GM12878 (cell line): ENCODE measurements around the gene CCT6A. TPM values are rescaled to one million over a fixed set of nuclear protein-coding genes. Genes with fewer than 3 reads are reported as not detected.
"Not testable (repeated sequence)": the region's sequence is repeated elsewhere in the genome, so short reads cannot be mapped to it uniquely, and the experiment has no call there.

Experiments used
- ATAC-seq: fragments of 200-7000 bp; cut with Tn5 transposase; 3 replicates; pipeline ENCODE4 v1.9.1; 2020; ENCODE audit warnings: mild to moderate bottlenecking, moderate library complexity
- BruUV-seq: library from RNA; stranded (reverse); fragments of 400-500 nt; replicated peaks from 2 replicates; lab custom pipeline; 2021; lab: Mats Ljungman, UMichigan
- CTCF ChIA-PET: fragments of 300-600 bp; sonication (Branson Sonifier 250); formaldehyde crosslinking; extraction: SDS; loops from one replicate; lab custom pipeline; 2021; ENCODE audit warnings: inconsistent platforms; lab: Yijun Ruan, JAX
- POLR2A ChIA-PET: fragments of 350-600 bp; formaldehyde crosslinking; extraction: SDS; loops from one replicate; lab custom pipeline; 2021; ENCODE audit warnings: inconsistent platforms; lab: Charles Lee
- RAD21 ChIA-PET: fragments of 300-600 bp; sonication (Branson Sonifier 250); formaldehyde crosslinking; loops from one replicate; lab custom pipeline; 2023; ENCODE audit warnings: antibody characterized with exemption; ENCODE audit not compliant: unreplicated experiment; lab: Charles Lee
- SMC1A ChIA-PET: fragments of 300-600 bp; sonication (Branson Sonifier 250); formaldehyde crosslinking; loops from one replicate; lab custom pipeline; 2023; ENCODE audit not compliant: unreplicated experiment, uncharacterized antibody; lab: Charles Lee
- DNase-seq: peaks from one replicate; pipeline ENCODE4 v3.0.0-alpha.2; 2011; ENCODE audit warnings: low read depth, low spot score
- FAIRE-seq: peaks from 3 replicates; lab custom pipeline; 2011; peaks lifted over from hg19 to GRCh38; lab: Jason Lieb, UNC
- H2AFZ ChIP-seq: 2 replicates; pipeline ENCODE4 v1.6.0; 2011; ENCODE audit warnings: low read depth, low read length, control low read depth; ENCODE audit not compliant: control insufficient read depth
- H3K27ac ChIP-seq: 2 replicates; pipeline ENCODE4 v1.5.1; 2011; ENCODE audit warnings: control low read depth; ENCODE audit not compliant: control insufficient read depth, insufficient read depth
- H3K27me3 ChIP-seq, 2 experiments: replicated peaks in 1 of 2; 2 replicates each; pipeline versions ENCODE4 v1.6.0 to v1.6.1; 2011; ENCODE audit warnings: low read length in 1 of 2; ENCODE audit not compliant: control insufficient read depth in 2 of 2, insufficient read depth in 2 of 2
- H3K36me3 ChIP-seq, 2 experiments: 2 replicates each; pipeline ENCODE4 v1.5.1; 2011; ENCODE audit warnings: low read length in 1 of 2; ENCODE audit not compliant: control insufficient read depth in 2 of 2, insufficient read depth in 2 of 2
- H3K4me1 ChIP-seq: 2 replicates; pipeline ENCODE4 v1.6.1; 2011; ENCODE audit warnings: mild to moderate bottlenecking, low read length, moderate library complexity, mixed read lengths; ENCODE audit not compliant: control insufficient read depth, insufficient read depth
- H3K4me2 ChIP-seq: 2 replicates; pipeline ENCODE4 v1.6.0; 2011; ENCODE audit warnings: control low read depth; ENCODE audit not compliant: control insufficient read depth, insufficient read depth
- H3K4me3 ChIP-seq: fragments of 200-600 bp; sonication (generic); 2 replicates; pipeline ENCODE4 v1.5.1; 2016
- H3K79me2 ChIP-seq: 2 replicates; pipeline ENCODE4 v1.6.0; 2011; ENCODE audit warnings: low read length; ENCODE audit not compliant: control insufficient read depth, insufficient read depth
- H3K9ac ChIP-seq: 2 replicates; pipeline ENCODE4 v1.8.0; 2011; ENCODE audit warnings: low read length, control low read depth, mixed read lengths; ENCODE audit not compliant: control insufficient read depth, insufficient read depth
- H3K9me3 ChIP-seq: replicated peaks from 3 replicates; pipeline ENCODE4 v1.5.1; 2011; ENCODE audit warnings: mild to moderate bottlenecking, low read length; ENCODE audit not compliant: control insufficient read depth, insufficient read depth
- H4K20me1 ChIP-seq: 2 replicates; pipeline ENCODE4 v1.6.0; 2011; ENCODE audit not compliant: control insufficient read depth, insufficient read depth
- CREB1 ChIP-seq: IDR thresholded peaks from 2 replicates; pipeline ENCODE4 v1.6.1; 2012; ENCODE audit warnings: low read depth, mild to moderate bottlenecking, inconsistent platforms
- STAT1 ChIP-seq: fragments of 450-650 bp; conservative IDR thresholded peaks from 2 replicates; pipeline ENCODE4 v1.6.1; 2014; ENCODE audit warnings: antibody characterized with exemption, mild to moderate bottlenecking
- TARDBP ChIP-seq: IDR thresholded peaks from 2 replicates; pipeline ENCODE4 v1.6.1; 2016; ENCODE audit warnings: borderline replicate concordance
- TBL1XR1 ChIP-seq: IDR thresholded peaks from 2 replicates; pipeline ENCODE4 v1.6.1; 2012; ENCODE audit warnings: low read depth, low read length, improper control_type of control experiment
- ZBED1 ChIP-seq: IDR thresholded peaks from 2 replicates; pipeline ENCODE4 v1.6.1; 2016; ENCODE audit warnings: borderline replicate concordance
- WGBS: methylation state at CpG from one replicate; pipeline ENCODE4 v1.1.6; 2016; ENCODE audit warnings: low lambda C conversion rate; ENCODE audit not compliant: insufficient replicate concordance, insufficient coverage; ENCODE audit errors: missing lambda C conversion rate; 5-methylcytosine and 5-hydroxymethylcytosine counted together
- in situ Hi-C: fragments of 300-500 bp; cut with MboI; formaldehyde crosslinking; loops from 9 replicates; pipeline ENCODE4 v1.14.3; 2018; ENCODE audit warnings: mixed read lengths
- intact Hi-C: fragments of 100-400 bp; cut with micrococcal nuclease; formaldehyde crosslinking; loops from one replicate; pipeline ENCODE4 v1.14.2; 2022; ENCODE audit not compliant: unreplicated experiment
- polyA plus RNA-seq, 11 experiments: library from polyadenylated mRNA; depleted of rRNA in 4 of 11; unstranded in 6 of 11; stranded (reverse) in 5 of 11; fragments of >200 nt; fragmentation: Nextera tagmentation in 4 of 11; fragmentation: Illumina TruSeq in 1 of 11; extraction: Ambion mirVana in 4 of 11; extraction: Trizol in 1 of 11; gene quantifications; 1 replicate in 1 of 11; 2 replicates in 10 of 11; pipeline versions ENCODE4 v1.2.1 to v1.2.3, GENCODE V29; 2011 to 2016; ENCODE audit warnings: inconsistent platforms in 2 of 11, missing spikeins in 2 of 11, low read depth in 1 of 11
- total RNA-seq, 4 experiments: library from RNA; depleted of rRNA in 3 of 4; stranded (reverse); fragments of >200 nt in 3 of 4; fragmentation: Illumina TruSeq in 1 of 4; extraction: Trizol in 1 of 4; gene quantifications; 2 replicates each; pipeline versions ENCODE4 v1.2.1 to v1.2.3, GENCODE V29; 2013 to 2021
- TF ChIP-seq, protein P1 (sequence below): IDR thresholded peaks from 2 replicates; pipeline ENCODE4 v1.6.1; 2012; ENCODE audit warnings: improper control_type of control experiment, low read depth, low read length; ENCODE audit not compliant: insufficient replicate concordance
- TF ChIP-seq, protein P2 (sequence below): fragments of 450-650 bp; conservative IDR thresholded peaks from 2 replicates; pipeline ENCODE4 v1.6.1; 2017; ENCODE audit warnings: mild to moderate bottlenecking, moderate library complexity
- TF ChIP-seq, protein P3 (sequence below): fragments of 450-650 bp; IDR thresholded peaks from 2 replicates; pipeline ENCODE4 v1.6.1; 2017; ENCODE audit warnings: mild to moderate bottlenecking, low read depth, inconsistent platforms; ENCODE audit not compliant: poor library complexity, severe bottlenecking

CCT6A gene
- total and polyA plus RNA-seq, 10 of the 15 experiments (the other 5 are each of a cell fraction or from before 2014, with no cell fraction given), result 191 to 480 (median 296) TPM

DNA sequence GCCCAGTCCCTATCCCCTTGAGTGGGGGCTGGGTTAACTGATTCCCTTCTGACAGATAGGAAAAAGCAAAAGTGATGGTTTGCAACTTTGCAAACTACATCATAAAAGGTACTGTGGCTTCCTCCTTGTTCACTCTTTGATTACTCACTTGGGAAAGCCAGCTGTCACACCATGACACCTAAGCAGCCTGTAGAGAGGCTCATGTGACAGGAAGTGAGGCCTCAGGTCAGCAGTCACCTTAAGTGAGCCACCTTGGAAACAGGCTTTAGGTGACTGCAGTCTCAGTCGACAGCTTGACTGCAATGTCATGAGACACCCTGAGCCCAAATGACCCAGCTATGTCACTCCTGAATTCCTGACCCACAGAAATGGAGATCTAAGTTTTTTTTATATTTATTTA, 59.0 kb downstream of the CCT6A start:
- in situ Hi-C loops (no loop called here), intact Hi-C loops (no loop called here)
- ChIA-PET RAD21 (no interaction called here), CTCF (no interaction called here), SMC1A (no interaction called here)
- 90% methylated on average over 1 of the region's 1 CpG for WGBS
- DNase-seq (no peak), ATAC-seq (no peak), FAIRE-seq (no peak)
- BruUV-seq, result no TSS peak
- H3K27me3 ChIP-seq, result no peaks in the 10 kb centered on the region
- H4K20me1 ChIP-seq, result no peaks in the 10 kb centered on the region
- no peaks in the 10 kb centered on the region for H3K36me3 ChIP-seq
- H3K4me2 ChIP-seq, result no peak overlapping the region
- no peak overlapping the region for H3K27ac ChIP-seq
- H3K4me1 ChIP-seq, result no peaks in the 10 kb centered on the region
- peaks cover 7% of the 10 kb centered on the region for H3K79me2 ChIP-seq
- no peak overlapping the region for H3K4me3 ChIP-seq
- H3K9ac ChIP-seq, result no peak overlapping the region
- TF ChIP-seq TARDBP, result no peak
- TF ChIP-seq, protein P1, sequence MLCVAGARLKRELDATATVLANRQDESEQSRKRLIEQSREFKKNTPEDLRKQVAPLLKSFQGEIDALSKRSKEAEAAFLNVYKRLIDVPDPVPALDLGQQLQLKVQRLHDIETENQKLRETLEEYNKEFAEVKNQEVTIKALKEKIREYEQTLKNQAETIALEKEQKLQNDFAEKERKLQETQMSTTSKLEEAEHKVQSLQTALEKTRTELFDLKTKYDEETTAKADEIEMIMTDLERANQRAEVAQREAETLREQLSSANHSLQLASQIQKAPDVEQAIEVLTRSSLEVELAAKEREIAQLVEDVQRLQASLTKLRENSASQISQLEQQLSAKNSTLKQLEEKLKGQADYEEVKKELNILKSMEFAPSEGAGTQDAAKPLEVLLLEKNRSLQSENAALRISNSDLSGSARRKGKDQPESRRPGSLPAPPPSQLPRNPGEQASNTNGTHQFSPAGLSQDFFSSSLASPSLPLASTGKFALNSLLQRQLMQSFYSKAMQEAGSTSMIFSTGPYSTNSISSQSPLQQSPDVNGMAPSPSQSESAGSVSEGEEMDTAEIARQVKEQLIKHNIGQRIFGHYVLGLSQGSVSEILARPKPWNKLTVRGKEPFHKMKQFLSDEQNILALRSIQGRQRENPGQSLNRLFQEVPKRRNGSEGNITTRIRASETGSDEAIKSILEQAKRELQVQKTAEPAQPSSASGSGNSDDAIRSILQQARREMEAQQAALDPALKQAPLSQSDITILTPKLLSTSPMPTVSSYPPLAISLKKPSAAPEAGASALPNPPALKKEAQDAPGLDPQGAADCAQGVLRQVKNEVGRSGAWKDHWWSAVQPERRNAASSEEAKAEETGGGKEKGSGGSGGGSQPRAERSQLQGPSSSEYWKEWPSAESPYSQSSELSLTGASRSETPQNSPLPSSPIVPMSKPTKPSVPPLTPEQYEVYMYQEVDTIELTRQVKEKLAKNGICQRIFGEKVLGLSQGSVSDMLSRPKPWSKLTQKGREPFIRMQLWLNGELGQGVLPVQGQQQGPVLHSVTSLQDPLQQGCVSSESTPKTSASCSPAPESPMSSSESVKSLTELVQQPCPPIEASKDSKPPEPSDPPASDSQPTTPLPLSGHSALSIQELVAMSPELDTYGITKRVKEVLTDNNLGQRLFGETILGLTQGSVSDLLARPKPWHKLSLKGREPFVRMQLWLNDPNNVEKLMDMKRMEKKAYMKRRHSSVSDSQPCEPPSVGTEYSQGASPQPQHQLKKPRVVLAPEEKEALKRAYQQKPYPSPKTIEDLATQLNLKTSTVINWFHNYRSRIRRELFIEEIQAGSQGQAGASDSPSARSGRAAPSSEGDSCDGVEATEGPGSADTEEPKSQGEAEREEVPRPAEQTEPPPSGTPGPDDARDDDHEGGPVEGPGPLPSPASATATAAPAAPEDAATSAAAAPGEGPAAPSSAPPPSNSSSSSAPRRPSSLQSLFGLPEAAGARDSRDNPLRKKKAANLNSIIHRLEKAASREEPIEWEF, result no peak
- TF ChIP-seq STAT1, result no peak
- TF ChIP-seq, protein P2, sequence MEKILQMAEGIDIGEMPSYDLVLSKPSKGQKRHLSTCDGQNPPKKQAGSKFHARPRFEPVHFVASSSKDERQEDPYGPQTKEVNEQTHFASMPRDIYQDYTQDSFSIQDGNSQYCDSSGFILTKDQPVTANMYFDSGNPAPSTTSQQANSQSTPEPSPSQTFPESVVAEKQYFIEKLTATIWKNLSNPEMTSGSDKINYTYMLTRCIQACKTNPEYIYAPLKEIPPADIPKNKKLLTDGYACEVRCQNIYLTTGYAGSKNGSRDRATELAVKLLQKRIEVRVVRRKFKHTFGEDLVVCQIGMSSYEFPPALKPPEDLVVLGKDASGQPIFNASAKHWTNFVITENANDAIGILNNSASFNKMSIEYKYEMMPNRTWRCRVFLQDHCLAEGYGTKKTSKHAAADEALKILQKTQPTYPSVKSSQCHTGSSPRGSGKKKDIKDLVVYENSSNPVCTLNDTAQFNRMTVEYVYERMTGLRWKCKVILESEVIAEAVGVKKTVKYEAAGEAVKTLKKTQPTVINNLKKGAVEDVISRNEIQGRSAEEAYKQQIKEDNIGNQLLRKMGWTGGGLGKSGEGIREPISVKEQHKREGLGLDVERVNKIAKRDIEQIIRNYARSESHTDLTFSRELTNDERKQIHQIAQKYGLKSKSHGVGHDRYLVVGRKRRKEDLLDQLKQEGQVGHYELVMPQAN, result no peak
- no peak for TF ChIP-seq ZBED1
- no peak for TF ChIP-seq TBL1XR1
- TF ChIP-seq, protein P3, sequence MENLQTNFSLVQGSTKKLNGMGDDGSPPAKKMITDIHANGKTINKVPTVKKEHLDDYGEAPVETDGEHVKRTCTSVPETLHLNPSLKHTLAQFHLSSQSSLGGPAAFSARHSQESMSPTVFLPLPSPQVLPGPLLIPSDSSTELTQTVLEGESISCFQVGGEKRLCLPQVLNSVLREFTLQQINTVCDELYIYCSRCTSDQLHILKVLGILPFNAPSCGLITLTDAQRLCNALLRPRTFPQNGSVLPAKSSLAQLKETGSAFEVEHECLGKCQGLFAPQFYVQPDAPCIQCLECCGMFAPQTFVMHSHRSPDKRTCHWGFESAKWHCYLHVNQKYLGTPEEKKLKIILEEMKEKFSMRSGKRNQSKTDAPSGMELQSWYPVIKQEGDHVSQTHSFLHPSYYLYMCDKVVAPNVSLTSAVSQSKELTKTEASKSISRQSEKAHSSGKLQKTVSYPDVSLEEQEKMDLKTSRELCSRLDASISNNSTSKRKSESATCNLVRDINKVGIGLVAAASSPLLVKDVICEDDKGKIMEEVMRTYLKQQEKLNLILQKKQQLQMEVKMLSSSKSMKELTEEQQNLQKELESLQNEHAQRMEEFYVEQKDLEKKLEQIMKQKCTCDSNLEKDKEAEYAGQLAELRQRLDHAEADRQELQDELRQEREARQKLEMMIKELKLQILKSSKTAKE, result no peak
- TF ChIP-seq CREB1, result no peak
- TF ChIP-seq, all 136 proteins: peak for 0
- Histone ChIP-seq H2AFZ (no peak overlapping the region), H3K9me3 (peaks cover 2% of the 10 kb centered on the region; the same call in 2 of the 3 replicates)
- POLR2A ChIA-PET, result no interaction called here

DNA sequence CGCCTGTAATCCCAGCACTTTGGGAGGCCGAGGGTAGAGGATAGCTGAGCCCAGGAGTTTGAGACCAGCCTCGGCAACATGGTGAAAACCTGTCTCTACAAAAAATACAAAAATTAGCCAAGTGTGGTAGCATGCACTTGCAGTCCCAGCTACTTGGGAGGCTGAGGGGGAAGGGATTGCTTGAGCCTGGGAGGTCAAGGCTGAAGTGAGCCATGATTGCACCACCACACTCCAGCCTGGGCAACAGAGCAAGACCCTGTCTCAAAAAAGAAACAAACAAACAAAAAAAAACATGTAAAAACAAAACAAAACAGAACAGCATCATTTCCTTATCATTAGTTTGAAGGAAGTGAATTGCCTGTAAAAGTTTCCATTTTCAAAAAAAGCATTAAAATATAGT, 60.7 kb downstream of the CCT6A start:
- H3K9me3 ChIP-seq, H2AFZ ChIP-seq, POLR2A ChIA-PET, FAIRE-seq, H3K9ac ChIP-seq, SMC1A ChIA-PET, intact Hi-C loops, H3K36me3 ChIP-seq, H3K4me1 ChIP-seq, H4K20me1 ChIP-seq, RAD21 ChIA-PET, H3K79me2 ChIP-seq, H3K27me3 ChIP-seq, H3K4me3 ChIP-seq, in situ Hi-C loops, BruUV-seq, CTCF ChIA-PET, ATAC-seq, H3K4me2 ChIP-seq, DNase-seq, H3K27ac ChIP-seq: not testable (repeated sequence)
- 17% methylated on average over 3 of the region's 3 CpGs for WGBS
